Endometrium (tissue), 2 donors: ENCODE results near the gene LIMCH1.
"Not testable (repeated sequence)": the region's sequence is repeated elsewhere in the genome, so short reads cannot be mapped to it uniquely, and the experiment has no call there.

Experiments
- FAIRE-seq: peaks from 2 replicates; lab custom pipeline; 2012; peaks lifted over from hg19 to GRCh38; lab: Jason Lieb, UNC
- donor health status: control.
- donor health status: control.

Gene LIMCH1

GRCh38 chr4:41538017-41538733 is at the start of gene LIMCH1:
Gene LIMCH1, plus strand, starts transcription at chr4:41538157. Its CDS starts 67,839 bp downstream, at chr4:41605996.
- FAIRE-seq = no peak

- FAIRE-seq = not testable (repeated sequence)
Measured at GRCh38 chr4:41491081-41491576, 46.8 kb upstream of the LIMCH1 start.

- FAIRE-seq = no peak
Measured at GRCh38 chr4:41496977-41497376, 41.0 kb upstream of the LIMCH1 start.

GRCh38 chr4:41498177-41498576 is 39.8 kb upstream of the LIMCH1 start:
- FAIRE-seq = no peak

GRCh38 chr4:41504167-41504818 is 33.7 kb upstream of the LIMCH1 start:
- FAIRE-seq = no peak

- no peak for FAIRE-seq
Measured at GRCh38 chr4:41505161-41505661, 32.7 kb upstream of the LIMCH1 start.

- FAIRE-seq = no peak
Measured at GRCh38 chr4:41506130-41506529, 31.8 kb upstream of the LIMCH1 start.

- no peak for FAIRE-seq
Measured at GRCh38 chr4:41507291-41507947, 30.5 kb upstream of the LIMCH1 start.

GRCh38 chr4:41509451-41509866 is 28.5 kb upstream of the LIMCH1 start:
- FAIRE-seq = no peak

GRCh38 chr4:41510179-41510578 is 27.8 kb upstream of the LIMCH1 start:
- FAIRE-seq = no peak

- no peak for FAIRE-seq
Measured at GRCh38 chr4:41512136-41512535, 25.8 kb upstream of the LIMCH1 start.

- FAIRE-seq = peak; percentile 23
Measured at GRCh38 chr4:41512596-41512995, 25.4 kb upstream of the LIMCH1 start.

- no peak for FAIRE-seq
Measured at GRCh38 chr4:41514169-41514568, 23.8 kb upstream of the LIMCH1 start.

- no peak for FAIRE-seq
Measured at GRCh38 chr4:41514766-41515481, 23.0 kb upstream of the LIMCH1 start.

GRCh38 chr4:41517121-41517520 is 20.8 kb upstream of the LIMCH1 start:
- no peak for FAIRE-seq

GRCh38 chr4:41517747-41518146 is 20.2 kb upstream of the LIMCH1 start:
- no peak for FAIRE-seq

- no peak for FAIRE-seq
Measured at GRCh38 chr4:41524425-41524824, 13.5 kb upstream of the LIMCH1 start.

- no peak for FAIRE-seq
Measured at GRCh38 chr4:41525129-41525528, 12.8 kb upstream of the LIMCH1 start.

GRCh38 chr4:41526628-41527027 is 11.3 kb upstream of the LIMCH1 start:
- FAIRE-seq = no peak

GRCh38 chr4:41528512-41529205 is 9.3 kb upstream of the LIMCH1 start:
- no peak for FAIRE-seq

GRCh38 chr4:41530741-41531140 is 7.2 kb upstream of the LIMCH1 start:
- FAIRE-seq = no peak

GRCh38 chr4:41532336-41532735 is 5.6 kb upstream of the LIMCH1 start:
- FAIRE-seq = no peak
